ENCODE measurements around the gene PANK3. TPM values are rescaled to one million over a fixed set of nuclear protein-coding genes. Genes with fewer than 3 reads are reported as not detected.
"Not testable (repeated sequence)": the region's sequence is repeated elsewhere in the genome, so short reads cannot be mapped to it uniquely, and the experiment has no call there.

PANK3 gene
- total RNA-seq, 2 experiments from 2014 or later, result 42.4 to 47.3 TPM

DNA sequence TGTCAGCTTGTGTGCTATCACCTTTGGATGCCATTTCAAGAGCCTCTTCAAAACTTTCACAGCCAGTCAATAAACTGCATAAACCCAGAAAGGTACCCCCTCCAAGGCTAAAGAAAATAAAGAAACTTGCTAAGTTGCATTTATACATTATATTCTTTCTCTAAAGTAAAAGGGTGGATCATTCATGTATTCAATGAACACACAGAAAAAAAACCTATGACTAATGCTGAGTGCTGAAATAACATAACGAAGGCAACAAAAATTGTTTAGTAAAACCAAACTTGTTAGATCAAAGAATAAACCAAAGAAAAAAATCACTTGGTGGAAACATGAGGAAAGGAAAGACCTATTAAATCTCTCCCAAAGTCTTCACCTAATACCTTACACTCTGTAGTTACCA is 15.2 kb downstream of the PANK3 start:
- no peak overlapping the region for H3K4me3 Mint-ChIP-seq
- no peak for DNase-seq
- H3K36me3 Mint-ChIP-seq (ENCODE audit: low read depth), result peaks cover 49% of the 10 kb centered on the region
- CTCF ChIA-PET, result no interaction called here
- H3K9me3 Mint-ChIP-seq, result no peaks in the 10 kb centered on the region
- no peaks in the 10 kb centered on the region for H3K27me3 Mint-ChIP-seq
- H3K27ac Mint-ChIP-seq, result no peak overlapping the region
- POLR2A ChIA-PET, result no interaction called here
- no peaks in the 10 kb centered on the region for H3K4me1 Mint-ChIP-seq

- CTCF ChIA-PET, result no interaction called here
- POLR2A ChIA-PET, result no interaction called here
- H3K9me3 Mint-ChIP-seq, result no peaks in the 10 kb centered on the region
- H3K27me3 Mint-ChIP-seq, result no peaks in the 10 kb centered on the region
- H3K27ac Mint-ChIP-seq, result no peak overlapping the region
- H3K4me1 Mint-ChIP-seq, result no peaks in the 10 kb centered on the region
- no peak for DNase-seq
- no peak overlapping the region for H3K4me3 Mint-ChIP-seq
- peaks cover 45% of the 10 kb centered on the region for H3K36me3 Mint-ChIP-seq (ENCODE audit: low read depth)
Observed at GRCh38 chr5:168562279-168562678, 16.9 kb downstream of the PANK3 start.

GRCh38 chr5:168557389-168557788 is 21.8 kb downstream of the PANK3 start:
- Mint-ChIP-seq H3K27ac (no peak overlapping the region), H3K9me3 (no peaks in the 10 kb centered on the region), H3K27me3 (no peaks in the 10 kb centered on the region), H3K36me3 (ENCODE audit: low read depth) (peaks cover 65% of the 10 kb centered on the region), H3K4me1 (no peaks in the 10 kb centered on the region), H3K4me3 (no peak overlapping the region)
- POLR2A ChIA-PET, result interaction anchor here (0.6 kb wide), 1 partner anchor 63 kb away, joined by 4 read pairs; no protein-coding TSS in a partner anchor
- CTCF ChIA-PET, result no interaction called here
- no peak for DNase-seq

- no peak overlapping the region for H3K4me3 Mint-ChIP-seq
- no peaks in the 10 kb centered on the region for H3K27me3 Mint-ChIP-seq
- DNase-seq, result no peak
- POLR2A ChIA-PET, result no interaction called here
- H3K9me3 Mint-ChIP-seq, result no peaks in the 10 kb centered on the region
- H3K4me1 Mint-ChIP-seq, result no peaks in the 10 kb centered on the region
- CTCF ChIA-PET, result no interaction called here
- no peak overlapping the region for H3K27ac Mint-ChIP-seq
- H3K36me3 Mint-ChIP-seq (ENCODE audit: low read depth), result peaks cover 54% of the 10 kb centered on the region
Observed at GRCh38 chr5:168553377-168554130, 25.6 kb downstream of the PANK3 start.

DNA sequence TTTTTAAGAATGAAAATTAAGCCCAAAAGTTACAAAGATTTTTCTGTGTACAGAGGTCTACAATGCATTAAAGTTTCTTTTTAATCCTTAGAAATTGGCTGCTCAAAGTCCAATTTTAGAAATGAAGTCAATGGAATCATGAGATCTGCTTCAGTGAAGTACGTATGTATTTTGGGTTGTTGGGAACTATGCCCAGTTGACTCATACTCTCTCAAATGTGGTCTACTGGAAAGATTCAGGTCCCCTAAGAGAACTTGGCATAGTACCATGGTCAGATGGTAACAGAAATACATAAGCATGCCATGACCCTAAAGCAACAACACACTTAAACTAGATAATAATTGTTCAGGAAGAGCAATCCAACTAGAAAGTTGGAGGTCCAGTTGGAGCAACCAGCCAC is 27.0 kb downstream of the PANK3 start:
- ChIA-PET CTCF (no interaction called here), POLR2A (no interaction called here)
- Mint-ChIP-seq H3K9me3 (no peaks in the 10 kb centered on the region), H3K27me3 (no peaks in the 10 kb centered on the region), H3K27ac (no peak overlapping the region), H3K36me3 (ENCODE audit: low read depth) (peaks cover 56% of the 10 kb centered on the region), H3K4me3 (no peak overlapping the region), H3K4me1 (no peaks in the 10 kb centered on the region)
- no peak for DNase-seq

- ChIA-PET CTCF (no interaction called here), POLR2A (no interaction called here)
- Mint-ChIP-seq H3K36me3 (ENCODE audit: low read depth) (peaks cover 49% of the 10 kb centered on the region), H3K27me3 (no peaks in the 10 kb centered on the region), H3K9me3 (no peaks in the 10 kb centered on the region), H3K4me1 (no peaks in the 10 kb centered on the region), H3K4me3 (no peak overlapping the region), H3K27ac (no peak overlapping the region)
- DNase-seq, result no peak
Observed at GRCh38 chr5:168550656-168551055, 28.5 kb downstream of the PANK3 start.

DNA sequence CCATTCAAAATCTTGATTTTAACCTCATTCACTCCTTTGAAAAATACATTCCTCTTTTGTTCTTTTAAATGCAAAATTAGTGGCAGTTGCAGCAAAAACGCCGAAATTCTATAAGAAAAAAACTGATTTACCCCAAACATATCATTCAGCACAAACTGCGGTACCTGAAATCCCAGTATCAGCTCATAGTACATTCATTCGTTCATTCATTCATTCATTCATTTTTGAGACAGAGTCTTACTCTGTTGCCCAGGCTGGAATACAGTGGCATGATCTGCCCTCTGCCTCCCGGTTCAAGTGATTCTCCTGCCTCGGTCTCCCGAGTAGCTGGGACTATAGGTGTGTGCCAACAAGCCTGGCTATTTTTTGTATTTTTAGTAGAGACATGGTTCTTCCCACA is 29.6 kb downstream of the PANK3 start:
- no peak for DNase-seq
- H3K27me3 Mint-ChIP-seq, result no peaks in the 10 kb centered on the region
- peaks cover 44% of the 10 kb centered on the region for H3K36me3 Mint-ChIP-seq (ENCODE audit: low read depth)
- ChIA-PET CTCF (no interaction called here), POLR2A (interaction anchor here (0.6 kb wide), 1 partner anchor 42 kb away, joined by 3 read pairs; no protein-coding TSS in a partner anchor)
- H3K9me3 Mint-ChIP-seq, result no peaks in the 10 kb centered on the region
- H3K4me1 Mint-ChIP-seq, result no peaks in the 10 kb centered on the region
- H3K4me3 Mint-ChIP-seq, result no peak overlapping the region
- no peak overlapping the region for H3K27ac Mint-ChIP-seq

DNA sequence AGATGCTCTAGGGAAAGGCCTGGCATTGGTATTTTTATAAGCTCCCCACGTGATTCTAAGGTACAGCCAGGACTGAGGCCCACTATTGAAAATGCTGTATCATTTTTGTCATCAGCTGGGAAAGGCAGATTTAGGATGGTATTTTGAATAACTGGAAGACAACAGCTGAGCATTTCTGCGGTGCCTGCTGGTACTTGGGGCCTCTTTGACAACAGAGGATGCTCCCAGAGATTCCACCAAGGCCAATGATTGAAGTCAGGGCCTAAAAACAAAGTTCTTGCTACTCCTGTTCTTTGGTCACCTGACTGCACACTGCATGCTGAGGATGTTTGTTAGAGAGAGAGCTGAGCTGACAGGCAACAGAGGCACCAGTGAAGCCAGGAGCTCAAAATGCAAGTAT is 42.0 kb downstream of the PANK3 start:
- H3K4me3 Mint-ChIP-seq, result no peak overlapping the region
- POLR2A ChIA-PET, result no interaction called here
- H3K36me3 Mint-ChIP-seq (ENCODE audit: low read depth), result no peaks in the 10 kb centered on the region
- no peak for DNase-seq
- CTCF ChIA-PET, result no interaction called here
- no peaks in the 10 kb centered on the region for H3K9me3 Mint-ChIP-seq
- peaks cover 4% of the 10 kb centered on the region for H3K27me3 Mint-ChIP-seq
- no peak overlapping the region for H3K27ac Mint-ChIP-seq
- no peaks in the 10 kb centered on the region for H3K4me1 Mint-ChIP-seq

- H3K4me3 Mint-ChIP-seq; DNase-seq; H3K4me1 Mint-ChIP-seq; H3K27ac Mint-ChIP-seq; CTCF ChIA-PET; H3K9me3 Mint-ChIP-seq; POLR2A ChIA-PET; H3K36me3 Mint-ChIP-seq (ENCODE audit: low read depth): not testable (repeated sequence)
- peaks cover 28% of the 10 kb centered on the region for H3K27me3 Mint-ChIP-seq
Observed at GRCh38 chr5:168534351-168534750, 44.8 kb downstream of the PANK3 start.

DNA sequence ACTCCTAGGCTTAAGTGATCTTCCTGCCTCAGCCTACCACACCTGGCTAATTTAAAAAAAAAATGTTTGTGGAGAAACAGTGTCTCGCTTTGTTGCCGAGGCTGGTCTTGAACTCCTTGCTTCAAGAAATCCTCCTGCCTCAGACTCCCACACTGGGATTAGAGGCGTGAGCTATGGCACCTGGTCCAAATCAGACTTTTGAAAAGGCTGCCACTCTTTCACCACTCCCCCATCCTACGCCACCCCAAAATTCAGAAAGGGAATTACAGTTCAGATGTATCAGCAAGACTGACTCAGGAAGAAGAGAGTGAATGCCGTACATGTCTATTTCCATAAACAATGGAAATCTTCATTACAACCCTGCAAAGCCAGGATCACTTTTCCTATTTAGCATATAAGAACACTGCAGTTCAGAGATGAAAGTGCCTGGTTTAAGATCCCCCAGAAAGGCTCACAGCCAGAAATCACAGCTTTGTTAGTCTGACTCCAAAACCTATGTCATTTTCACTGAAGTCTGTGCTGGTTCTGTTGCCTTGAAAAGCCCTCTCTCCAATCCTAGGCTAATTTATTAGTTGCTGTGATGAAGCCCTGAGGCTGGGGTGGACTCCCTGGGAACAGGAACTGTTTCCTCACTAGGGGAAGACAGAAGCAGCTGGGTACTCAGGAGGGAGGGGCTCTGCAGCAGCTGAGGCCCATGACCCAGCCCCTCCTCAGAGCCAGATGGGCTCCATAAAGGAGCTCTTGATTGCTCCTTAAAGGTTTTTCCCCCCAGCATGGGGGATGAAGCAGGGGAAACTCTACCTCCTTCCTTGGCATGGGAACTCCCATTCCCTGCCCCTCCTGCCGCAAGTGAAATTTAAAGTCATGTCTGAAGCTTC is 46.9 kb downstream of the PANK3 start:
- Mint-ChIP-seq H3K9me3 (no peaks in the 10 kb centered on the region), H3K4me1 (peaks cover 8% of the 10 kb centered on the region), H3K27ac (no peak overlapping the region), H3K36me3 (ENCODE audit: low read depth) (peaks cover 7% of the 10 kb centered on the region), H3K27me3 (peaks cover 45% of the 10 kb centered on the region), H3K4me3 (no peak overlapping the region)
- ChIA-PET CTCF (interaction anchor here (0.6 to 1.1 kb wide), 2 partner anchors 11 to 999 kb away, joined by 3 read pairs; no protein-coding TSS in a partner anchor), POLR2A (no interaction called here)
- no peak for DNase-seq

- peaks cover 7% of the 10 kb centered on the region for H3K36me3 Mint-ChIP-seq (ENCODE audit: low read depth)
- CTCF ChIA-PET, result interaction anchor here (1.1 kb wide), 1 partner anchor 12 kb away, joined by 3 read pairs; no protein-coding TSS in a partner anchor
- POLR2A ChIA-PET, result no interaction called here
- no peak for DNase-seq
- H3K4me3 Mint-ChIP-seq, result no peak overlapping the region
- H3K4me1 Mint-ChIP-seq, result peaks cover 8% of the 10 kb centered on the region
- no peaks in the 10 kb centered on the region for H3K9me3 Mint-ChIP-seq
- peaks cover 45% of the 10 kb centered on the region for H3K27me3 Mint-ChIP-seq
- no peak overlapping the region for H3K27ac Mint-ChIP-seq
Observed at GRCh38 chr5:168531191-168531590, 48.0 kb downstream of the PANK3 start.

GRCh38 chr5:168530621-168531150 is 48.5 kb downstream of the PANK3 start:
- DNase-seq, result no peak
- peaks cover 45% of the 10 kb centered on the region for H3K27me3 Mint-ChIP-seq
- ChIA-PET POLR2A (no interaction called here), CTCF (interaction anchor here (1.1 kb wide), 1 partner anchor 13 kb away, joined by 3 read pairs; no protein-coding TSS in a partner anchor)
- H3K27ac Mint-ChIP-seq, result no peak overlapping the region
- no peak overlapping the region for H3K4me3 Mint-ChIP-seq
- H3K36me3 Mint-ChIP-seq (ENCODE audit: low read depth), result peaks cover 7% of the 10 kb centered on the region
- H3K4me1 Mint-ChIP-seq, result peaks cover 8% of the 10 kb centered on the region
- H3K9me3 Mint-ChIP-seq, result no peaks in the 10 kb centered on the region

Data from activated CD4-positive, alpha-beta T cell treated with anti-CD3 and anti-CD28 coated beads, Interleukin-2, amount 10 ng/mL, durations not matched to agents 7 days and 5 days (primary cell).